Lung (tissue), 12 donors: ENCODE measurements around the gene LMBRD2. TPM values are rescaled to one million over a fixed set of nuclear protein-coding genes. Genes with fewer than 3 reads are reported as not detected.
A peak's percentile ranks its signal among the peaks of the same experiment; 100 is the strongest.

Experiments used
- ATAC-seq: fragments of 200-7000 bp; cut with Tn5 transposase; one replicate; pipeline ENCODE4 v1.9.1; 2020; ENCODE audit warnings: moderate number of reproducible peaks; ENCODE audit not compliant: insufficient read depth, low FRiP score
- DNase-seq, 3 donors: peaks; one replicate each; pipeline ENCODE4 v3.0.0-alpha.2; 2013 to 2017
- H3K27ac ChIP-seq, 2 donors: one replicate each; pipeline ENCODE4 v1.5.1; 2013; ENCODE audit warnings: mild to moderate bottlenecking in 2 of 2, moderate library complexity in 2 of 2, control low read depth in 1 of 2, inconsistent platforms in 1 of 2, low read depth in 1 of 2, low read length in 1 of 2
- H3K27me3 ChIP-seq, 3 donors: one replicate each; pipeline ENCODE4 v1.5.1; 2013; ENCODE audit warnings: low read length in 2 of 3; ENCODE audit not compliant: control insufficient read depth in 3 of 3, insufficient read depth in 3 of 3
- H3K36me3 ChIP-seq, 4 donors: one replicate each; pipeline ENCODE4 v1.5.1; 2013; ENCODE audit warnings: low read length in 4 of 4, mild to moderate bottlenecking in 1 of 4, moderate library complexity in 1 of 4; ENCODE audit not compliant: control insufficient read depth in 4 of 4, insufficient read depth in 4 of 4
- H3K4me1 ChIP-seq, 5 donors: one replicate each; pipeline ENCODE4 v1.5.1; 2013; ENCODE audit warnings: low read length in 5 of 5, mild to moderate bottlenecking in 2 of 5, moderate library complexity in 1 of 5; ENCODE audit not compliant: control insufficient read depth in 5 of 5, insufficient read depth in 5 of 5
- H3K4me3 ChIP-seq: one replicate; pipeline ENCODE4 v1.5.1; 2013; ENCODE audit warnings: mild to moderate bottlenecking, control low read depth, moderate library complexity
- H3K9ac ChIP-seq, 2 donors: one replicate each; pipeline ENCODE4 v1.5.1; 2013; ENCODE audit warnings: low read length in 2 of 2, control low read depth in 1 of 2; ENCODE audit not compliant: insufficient read depth in 1 of 2
- H3K9me3 ChIP-seq, 4 donors: one replicate each; pipeline ENCODE4 v1.5.1; 2013; ENCODE audit warnings: low read length in 3 of 4, mild to moderate bottlenecking in 1 of 4, moderate library complexity in 1 of 4; ENCODE audit not compliant: control insufficient read depth in 4 of 4, insufficient read depth in 3 of 4
- WGBS, 2 donors: extraction: QIAGEN DNeasy Blood & Tissue Kit; methylation state at CpG; one replicate each; pipeline ENCODE4 v1.1.7; 2013; 5-methylcytosine and 5-hydroxymethylcytosine counted together
- polyA plus RNA-seq, 2 donors: library from polyadenylated mRNA; stranded (reverse); fragments of 200-250 nt; gene quantifications; one replicate each; pipeline ENCODE4 v1.2.1, GENCODE V29; 2013
- total RNA-seq, 2 donors: library from RNA; depleted of rRNA in 1 of 2; stranded (reverse); fragments of >200 nt in 1 of 2; gene quantifications; one replicate each; pipeline ENCODE4 v1.2.1, GENCODE V29; 2014 to 2021
- TF ChIP-seq, protein P1 (sequence below): IDR thresholded peaks from 2 replicates; pipeline ENCODE4 v1.5.1; 2012; ENCODE audit warnings: mild to moderate bottlenecking; ENCODE audit errors: control extremely low read depth, extremely low read depth
- donor health status: control.
- donor health status: control.
- donor health status: Bipolar disorder and iron deficiency.
- donor health status: healthy.
- donor health status: DM: yes; HTN: yes; CAD: no.

LMBRD2 gene
- total and polyA plus RNA-seq, 4 donors = 2.1 to 16.8 (median 7.9) TPM

DNA sequence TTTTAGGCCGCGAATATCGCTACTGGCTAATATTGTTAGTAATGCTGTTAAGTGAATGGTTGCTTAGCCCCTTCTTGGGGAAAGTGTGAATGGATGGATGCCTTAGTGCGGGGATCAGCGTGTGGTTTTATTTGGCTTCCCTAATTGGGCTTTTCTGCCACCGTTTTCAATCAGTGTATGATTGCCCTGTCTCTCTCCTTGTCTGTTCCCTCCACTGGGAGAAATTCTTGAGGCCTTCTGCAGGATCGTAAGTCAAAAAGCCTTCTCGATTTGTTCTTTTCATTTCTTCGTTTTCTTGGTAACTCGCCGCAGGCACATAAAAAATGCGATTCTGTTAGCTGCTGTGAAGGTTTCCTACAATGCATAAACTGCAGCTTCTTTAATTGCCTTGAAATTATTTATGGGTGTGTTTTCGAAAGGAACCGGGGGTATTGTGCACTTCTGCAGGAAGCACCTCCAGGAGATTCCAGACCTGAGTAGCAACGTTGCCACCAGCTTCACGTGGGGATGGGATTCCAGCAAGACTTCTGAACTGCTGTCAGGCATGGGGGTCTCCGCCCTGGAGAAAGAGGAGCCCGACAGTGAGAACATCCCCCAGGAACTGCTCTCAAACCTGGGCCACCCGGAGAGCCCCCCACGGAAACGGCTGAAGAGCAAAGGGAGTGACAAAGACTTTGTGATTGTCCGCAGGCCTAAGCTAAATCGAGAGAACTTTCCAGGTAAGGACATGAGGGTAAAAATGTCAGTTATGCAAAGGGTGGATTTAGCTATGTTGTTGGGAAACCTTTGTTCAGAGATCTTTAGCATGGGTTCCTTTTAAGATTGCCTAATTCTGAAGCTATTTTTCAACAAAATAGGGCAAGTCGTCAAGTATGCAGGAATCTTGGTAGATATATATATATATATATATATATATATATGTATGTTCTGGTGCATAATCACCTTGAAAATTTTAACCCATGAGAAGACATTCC lies 924 bp upstream of the LMBRD2 start:
- 3 to 4% methylated on average over 24 of the region's 24 CpGs for WGBS, 2 donors
- peak overlapping the region; percentile 65 for H3K4me3 ChIP-seq
- peak overlapping the region; percentile 9 to 38 for H3K27ac ChIP-seq
- peaks cover 0 to 26% (median 16%) of the 10 kb centered on the region in 4 donors for H3K36me3 ChIP-seq
- no peaks in the 10 kb centered on the region for H3K27me3 ChIP-seq
- H3K9me3 ChIP-seq = no peaks in the 10 kb centered on the region
- H3K9ac ChIP-seq = peak overlapping the region; percentile 42 to 95
- DNase-seq (peak in 2 of 3 donors; percentile 63 to 66), ATAC-seq (no peak)
- H3K4me1 ChIP-seq = peaks cover 0 to 25% (median 16%) of the 10 kb centered on the region in 5 donors
- TF ChIP-seq, protein P1, sequence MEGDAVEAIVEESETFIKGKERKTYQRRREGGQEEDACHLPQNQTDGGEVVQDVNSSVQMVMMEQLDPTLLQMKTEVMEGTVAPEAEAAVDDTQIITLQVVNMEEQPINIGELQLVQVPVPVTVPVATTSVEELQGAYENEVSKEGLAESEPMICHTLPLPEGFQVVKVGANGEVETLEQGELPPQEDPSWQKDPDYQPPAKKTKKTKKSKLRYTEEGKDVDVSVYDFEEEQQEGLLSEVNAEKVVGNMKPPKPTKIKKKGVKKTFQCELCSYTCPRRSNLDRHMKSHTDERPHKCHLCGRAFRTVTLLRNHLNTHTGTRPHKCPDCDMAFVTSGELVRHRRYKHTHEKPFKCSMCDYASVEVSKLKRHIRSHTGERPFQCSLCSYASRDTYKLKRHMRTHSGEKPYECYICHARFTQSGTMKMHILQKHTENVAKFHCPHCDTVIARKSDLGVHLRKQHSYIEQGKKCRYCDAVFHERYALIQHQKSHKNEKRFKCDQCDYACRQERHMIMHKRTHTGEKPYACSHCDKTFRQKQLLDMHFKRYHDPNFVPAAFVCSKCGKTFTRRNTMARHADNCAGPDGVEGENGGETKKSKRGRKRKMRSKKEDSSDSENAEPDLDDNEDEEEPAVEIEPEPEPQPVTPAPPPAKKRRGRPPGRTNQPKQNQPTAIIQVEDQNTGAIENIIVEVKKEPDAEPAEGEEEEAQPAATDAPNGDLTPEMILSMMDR = no peak

- WGBS, 2 donors = 3 to 4% methylated on average over 23 of the region's 23 CpGs
- peak overlapping the region; percentile 90 to 95 for H3K27ac ChIP-seq
Measured at GRCh38 chr5:36150676-36151433, 832 bp downstream of the LMBRD2 start.

GRCh38 chr5:36147681-36148080 lies 4.0 kb downstream of the LMBRD2 start:
- TF ChIP-seq, protein P1 = no peak
- DNase-seq (no peak), ATAC-seq (no peak)
- no peak overlapping the region for H3K4me3 ChIP-seq
- peaks cover 0 to 2% (median under 1%) of the 10 kb centered on the region in 4 donors for H3K36me3 ChIP-seq
- H3K9ac ChIP-seq = no peak overlapping the region
- WGBS, 2 donors = 92 to 96% methylated on average over 2 of the region's 2 CpGs
- no peaks in the 10 kb centered on the region for H3K27me3 ChIP-seq
- no peak overlapping the region for H3K27ac ChIP-seq
- H3K9me3 ChIP-seq = no peaks in the 10 kb centered on the region
- H3K4me1 ChIP-seq = peaks cover 0 to 9% (median 3%) of the 10 kb centered on the region in 5 donors

More at GRCh38 chr5:36150676-36151433, 832 bp downstream of the LMBRD2 start:
- Histone ChIP-seq H3K27me3 (no peaks in the 10 kb centered on the region), H3K4me1 (peaks cover 0 to 21% (median 16%) of the 10 kb centered on the region in 5 donors), H3K36me3 (peaks cover 0 to 16% (median 8%) of the 10 kb centered on the region in 4 donors), H3K9ac (peak overlapping the region; percentile 3 to 64), H3K4me3 (peak overlapping the region; percentile 93), H3K9me3 (no peaks in the 10 kb centered on the region)
- DNase-seq (peak; percentile 61 to 65 (median 63)), ATAC-seq (no peak)
- TF ChIP-seq, protein P1 = no peak
